ENCODE results near the gene CCDC92B. TPM values are rescaled to one million over a fixed set of nuclear protein-coding genes. Genes with fewer than 3 reads are reported as not detected.

Gene CCDC92B
- total and polyA plus RNA-seq, 2 of the 4 experiments (the other 2 are of a cell fraction), result not detected

DNA sequence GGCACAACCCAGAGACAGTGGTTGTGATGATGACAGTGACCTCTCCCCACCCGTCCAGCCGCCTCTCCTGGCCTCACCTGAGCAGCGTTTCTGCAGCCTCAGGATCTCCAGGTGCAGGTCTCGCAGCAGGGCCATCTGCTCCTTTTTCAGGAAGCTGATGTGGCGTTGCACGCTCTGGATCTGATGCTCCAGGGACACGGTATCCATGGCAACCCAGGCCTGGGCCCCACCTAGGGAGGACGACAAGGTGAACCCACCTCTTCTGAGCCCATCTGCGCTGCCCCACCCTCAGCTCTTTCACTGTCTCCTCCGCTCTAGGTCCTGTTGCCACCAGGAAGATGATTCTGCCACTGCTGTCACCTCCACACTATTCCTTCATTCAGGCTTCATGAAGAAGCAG, 14.5 kb downstream of the CCDC92B start:
- intact Hi-C loops (cut with micrococcal nuclease), result no loop called here
- ChIA-PET POLR2A (ENCODE audit: unreplicated experiment) (no interaction called here), CTCF (no interaction called here)
- H2BK120ac ChIP-seq (ENCODE audit: low read depth, low read length), result no peak overlapping the region
- 56% methylated on average over 4 of the region's 10 CpGs; no CpG with 5 or more reads in 1 of the 2 experiments for WGBS, 2 experiments (ENCODE audit: extremely low coverage in 2 of 2, insufficient read length in 1 of 2)
- in situ Hi-C loops (cut with MboI; ENCODE audit: low sequenced_read_pairs), result no loop called here
- H3K9ac ChIP-seq (ENCODE audit: low read depth, low read length), result no peak overlapping the region
- H3K9me3 ChIP-seq (ENCODE audit: control insufficient read depth, insufficient read depth, low read length), result no peaks in the 10 kb centered on the region
- BruUV-seq (replicated peaks), result no TSS peak
- no peaks in the 10 kb centered on the region for H4K20me1 ChIP-seq (ENCODE audit: insufficient read depth, low read length)
- no peak overlapping the region for H3K27ac ChIP-seq (ENCODE audit: insufficient read depth, low read length)
- H2AK9ac ChIP-seq (replicated peaks; ENCODE audit: low read depth, low read length, poor library complexity), result no peak overlapping the region
- no peak overlapping the region for H2BK20ac ChIP-seq (ENCODE audit: low read depth, low read length)
- no peaks in the 10 kb centered on the region for H3K36me3 ChIP-seq (ENCODE audit: control insufficient read depth, insufficient read depth, low read length)
- H2AK5ac ChIP-seq (ENCODE audit: low read depth, low read length), result no peak overlapping the region
- no peak overlapping the region for H3K4ac ChIP-seq (ENCODE audit: low read depth, low read length)
- dilution Hi-C loops (cut with HindIII; ENCODE audit: low sequenced_read_pairs, unreplicated experiment), result no loop called here
- peaks cover 13% of the 10 kb centered on the region for H3K27me3 ChIP-seq (ENCODE audit: control insufficient read depth, insufficient read depth, low read length)
- no peak overlapping the region for H2BK5ac ChIP-seq (ENCODE audit: low read depth, low read length, poor library complexity, severe bottlenecking)
- H2BK15ac ChIP-seq (ENCODE audit: low read depth, low read length), result no peak overlapping the region
- no peak overlapping the region for H3K56ac ChIP-seq (ENCODE audit: extremely low read depth, insufficient read depth, low read length)
- TF ChIP-seq MAZ (IDR thresholded peaks at IDR 0.05; ENCODE audit: borderline replicate concordance, low read depth, low read length), result no peak
- no peak overlapping the region for H3K4me2 ChIP-seq (ENCODE audit: low read depth, low read length)
- ATAC-seq (ENCODE audit: low read depth) (no peak), DNase-seq (no peak)
- H4K91ac ChIP-seq (ENCODE audit: insufficient read depth, low read depth, low read length), result no peak overlapping the region
- H3K14ac ChIP-seq (replicated peaks; ENCODE audit: low read depth, low read length), result no peak overlapping the region
- no peak overlapping the region for H4K8ac ChIP-seq (ENCODE audit: low read depth in 2 of 2, low read length in 2 of 2)
- no peaks in the 10 kb centered on the region for H3K79me1 ChIP-seq (ENCODE audit: low read depth in 1 of 2, low read length in 2 of 2)
- H2AFZ ChIP-seq (replicated peaks; ENCODE audit: low read length, poor library complexity), result no peak overlapping the region
- H3K18ac ChIP-seq (ENCODE audit: low read depth, low read length), result no peak overlapping the region
- no peaks in the 10 kb centered on the region for H3K9me1 ChIP-seq (ENCODE audit: insufficient read depth, low read length)
- no peak overlapping the region for H4K5ac ChIP-seq (ENCODE audit: low read depth, low read length)
- H3K23ac ChIP-seq (ENCODE audit: low read depth, low read length), result no peak overlapping the region
- H3K4me1 ChIP-seq (ENCODE audit: control insufficient read depth, insufficient read depth, low read length), result no peaks in the 10 kb centered on the region
- H3K4me3 ChIP-seq (ENCODE audit: insufficient read depth, low read depth, low read length), result no peak overlapping the region

Measured in IMR-90 (cell line).